Bronchial epithelial cell (primary cell): Measurements from ENCODE around the gene RABGEF1. TPM values are rescaled to one million over a fixed set of nuclear protein-coding genes. Genes with fewer than 3 reads are reported as not detected.

ENCODE experiments used
- DNase-seq: peaks from one replicate; pipeline ENCODE4 v3.0.0-alpha.2; 2010; ENCODE audit warnings: low read depth
- FAIRE-seq: peaks from 2 replicates; lab custom pipeline; 2011; peaks lifted over from hg19 to GRCh38; lab: Jason Lieb, UNC
- H3K27me3 ChIP-seq: 2 replicates; pipeline ENCODE4 v1.5.1; 2011; ENCODE audit warnings: low read length; ENCODE audit not compliant: control insufficient read depth, insufficient read depth
- H3K36me3 ChIP-seq: 2 replicates; pipeline ENCODE4 v1.5.1; 2011; ENCODE audit warnings: low read length; ENCODE audit not compliant: control insufficient read depth, insufficient read depth
- H3K4me3 ChIP-seq: 2 replicates; pipeline ENCODE4 v1.5.1; 2011; ENCODE audit warnings: mild to moderate bottlenecking, low read depth, low read length, control low read depth
- total RNA-seq: library from RNA; depleted of rRNA; stranded (reverse); fragments of >200 nt; gene quantifications from 2 replicates; pipeline ENCODE4 v1.2.1, GENCODE V29; 2014
- TF ChIP-seq, protein P1 (sequence below): IDR thresholded peaks from 2 replicates; pipeline ENCODE4 v1.5.1; 2011; ENCODE audit warnings: mild to moderate bottlenecking, moderate library complexity, low read length, control low read depth, inconsistent platforms; ENCODE audit not compliant: insufficient read depth, severe bottlenecking

Gene RABGEF1
- total RNA-seq, 1 donor from 2014 or later, result 35.3 TPM

DNA sequence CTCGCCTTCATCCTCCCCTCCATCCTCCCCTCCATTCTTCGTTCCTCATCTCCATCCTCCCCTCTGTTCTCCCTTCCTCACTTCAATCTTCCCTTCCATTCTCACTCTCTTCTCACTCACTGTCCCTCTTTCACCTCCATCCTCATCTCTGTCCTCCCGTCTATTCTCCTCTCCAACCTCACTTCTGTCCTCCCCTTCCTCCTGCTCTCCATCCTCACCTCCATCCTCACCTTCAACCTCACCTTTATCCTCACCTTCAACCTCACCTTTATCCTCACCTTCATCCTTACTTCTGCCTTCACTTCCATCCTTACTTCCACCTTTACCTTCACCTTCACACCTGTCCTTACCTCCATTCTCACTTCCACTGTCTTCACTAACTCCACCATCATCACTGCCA, 11.3 kb upstream of the RABGEF1 start:
- H3K27me3 ChIP-seq, result no peaks in the 10 kb centered on the region
- no peak for FAIRE-seq
- DNase-seq, result no peak
- H3K4me3 ChIP-seq, result no peak overlapping the region
- TF ChIP-seq, protein P1, sequence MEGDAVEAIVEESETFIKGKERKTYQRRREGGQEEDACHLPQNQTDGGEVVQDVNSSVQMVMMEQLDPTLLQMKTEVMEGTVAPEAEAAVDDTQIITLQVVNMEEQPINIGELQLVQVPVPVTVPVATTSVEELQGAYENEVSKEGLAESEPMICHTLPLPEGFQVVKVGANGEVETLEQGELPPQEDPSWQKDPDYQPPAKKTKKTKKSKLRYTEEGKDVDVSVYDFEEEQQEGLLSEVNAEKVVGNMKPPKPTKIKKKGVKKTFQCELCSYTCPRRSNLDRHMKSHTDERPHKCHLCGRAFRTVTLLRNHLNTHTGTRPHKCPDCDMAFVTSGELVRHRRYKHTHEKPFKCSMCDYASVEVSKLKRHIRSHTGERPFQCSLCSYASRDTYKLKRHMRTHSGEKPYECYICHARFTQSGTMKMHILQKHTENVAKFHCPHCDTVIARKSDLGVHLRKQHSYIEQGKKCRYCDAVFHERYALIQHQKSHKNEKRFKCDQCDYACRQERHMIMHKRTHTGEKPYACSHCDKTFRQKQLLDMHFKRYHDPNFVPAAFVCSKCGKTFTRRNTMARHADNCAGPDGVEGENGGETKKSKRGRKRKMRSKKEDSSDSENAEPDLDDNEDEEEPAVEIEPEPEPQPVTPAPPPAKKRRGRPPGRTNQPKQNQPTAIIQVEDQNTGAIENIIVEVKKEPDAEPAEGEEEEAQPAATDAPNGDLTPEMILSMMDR, result no peak
- H3K36me3 ChIP-seq, result peaks cover 5% of the 10 kb centered on the region

DNA sequence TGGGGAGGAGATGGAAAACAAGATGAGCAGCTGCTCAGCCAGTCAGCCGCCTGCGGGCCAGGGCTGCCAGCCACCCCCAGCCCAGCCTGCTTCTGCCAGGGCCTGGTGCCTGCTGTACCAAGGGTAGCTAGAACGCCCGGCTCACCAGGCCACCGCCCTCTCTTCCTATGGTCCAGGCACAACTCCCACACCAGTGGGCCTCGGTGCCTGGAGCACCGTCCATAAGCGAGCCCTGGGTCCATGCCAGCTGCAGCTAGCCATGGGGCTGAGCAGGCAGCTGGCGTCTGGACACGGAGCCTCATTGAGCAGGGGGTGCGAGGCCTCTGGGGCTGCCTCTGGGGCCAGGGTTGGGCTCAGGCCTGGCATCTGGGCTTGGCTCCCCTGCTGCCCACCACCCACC, 8.5 kb upstream of the RABGEF1 start:
- no peaks in the 10 kb centered on the region for H3K36me3 ChIP-seq

DNA sequence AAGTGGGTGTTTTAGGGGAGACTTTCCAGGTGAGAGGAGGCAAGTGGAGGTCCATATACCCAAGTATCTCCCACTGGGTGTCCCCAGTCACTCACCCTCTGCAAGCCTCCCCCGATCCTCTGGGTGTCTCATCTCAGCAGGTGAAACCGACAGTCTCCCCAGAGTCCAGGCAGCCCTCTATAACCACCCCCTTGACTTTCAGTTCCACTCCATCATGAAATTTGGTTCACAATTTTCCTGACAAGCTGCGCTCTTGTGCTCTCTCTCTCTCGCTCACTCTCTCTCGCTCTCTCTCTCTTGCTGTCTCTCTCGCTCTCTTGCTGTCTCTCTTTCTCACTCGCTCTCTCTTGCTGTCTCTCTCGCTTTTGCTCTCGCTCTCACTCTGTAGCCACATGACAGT, 8.1 kb upstream of the RABGEF1 start:
- no peak for FAIRE-seq
- no peak for DNase-seq

More for the DNA sequence above, 8.5 kb upstream of the RABGEF1 start:
- FAIRE-seq (no peak), DNase-seq (no peak)
- H3K4me3 ChIP-seq, result no peak overlapping the region
- no peaks in the 10 kb centered on the region for H3K27me3 ChIP-seq
- TF ChIP-seq, protein P1, result no peak

DNA sequence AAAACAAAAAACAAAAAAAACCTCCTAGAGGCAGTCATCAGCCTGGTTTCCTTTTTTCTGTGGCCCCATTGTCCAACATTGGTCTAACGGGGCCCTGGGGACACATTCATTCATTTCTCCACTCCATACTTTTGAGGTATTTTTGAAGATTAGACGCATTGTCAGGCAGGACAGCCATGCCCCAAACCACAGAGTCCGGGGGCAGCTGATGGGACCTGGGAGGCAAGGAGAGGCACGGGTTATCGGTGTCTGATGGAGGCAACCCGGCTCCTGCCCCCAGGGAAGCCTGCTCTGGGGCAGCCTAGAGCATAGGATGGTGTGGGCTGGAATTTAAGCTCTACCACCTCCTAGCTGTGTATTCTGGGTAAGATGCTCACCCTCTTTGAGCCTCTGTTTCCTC, 6.5 kb upstream of the RABGEF1 start:
- TF ChIP-seq, protein P1, result no peak
- no peak overlapping the region for H3K4me3 ChIP-seq
- no peaks in the 10 kb centered on the region for H3K36me3 ChIP-seq
- no peak for DNase-seq
- no peaks in the 10 kb centered on the region for H3K27me3 ChIP-seq
- FAIRE-seq, result no peak

More for the DNA sequence above, 8.1 kb upstream of the RABGEF1 start:
- TF ChIP-seq, protein P1, result no peak
- H3K36me3 ChIP-seq, result no peaks in the 10 kb centered on the region
- no peaks in the 10 kb centered on the region for H3K27me3 ChIP-seq
- no peak overlapping the region for H3K4me3 ChIP-seq

DNA sequence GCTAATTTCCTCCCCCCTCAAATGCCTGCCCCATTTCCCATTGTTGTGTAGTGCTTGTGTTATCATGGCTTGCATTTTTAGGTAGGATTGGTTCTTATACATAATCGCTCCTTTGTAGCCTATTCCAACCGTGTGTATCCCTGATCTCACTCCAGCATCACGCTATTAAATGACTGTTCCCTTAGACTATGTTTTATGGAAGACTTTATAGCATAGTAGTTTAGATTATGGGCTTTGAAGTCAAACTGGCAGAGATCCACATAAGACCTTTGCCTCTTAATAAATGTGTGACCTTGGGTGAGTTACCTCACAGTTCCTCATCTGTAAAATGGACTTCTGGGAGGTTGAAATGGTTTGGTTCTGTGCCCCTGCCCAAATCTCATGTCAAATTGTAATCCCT, 5.4 kb upstream of the RABGEF1 start:
- DNase-seq, result no peak
- TF ChIP-seq, protein P1, result no peak
- FAIRE-seq, result no peak
- no peaks in the 10 kb centered on the region for H3K27me3 ChIP-seq
- H3K36me3 ChIP-seq, result no peaks in the 10 kb centered on the region
- H3K4me3 ChIP-seq, result no peak overlapping the region

DNA sequence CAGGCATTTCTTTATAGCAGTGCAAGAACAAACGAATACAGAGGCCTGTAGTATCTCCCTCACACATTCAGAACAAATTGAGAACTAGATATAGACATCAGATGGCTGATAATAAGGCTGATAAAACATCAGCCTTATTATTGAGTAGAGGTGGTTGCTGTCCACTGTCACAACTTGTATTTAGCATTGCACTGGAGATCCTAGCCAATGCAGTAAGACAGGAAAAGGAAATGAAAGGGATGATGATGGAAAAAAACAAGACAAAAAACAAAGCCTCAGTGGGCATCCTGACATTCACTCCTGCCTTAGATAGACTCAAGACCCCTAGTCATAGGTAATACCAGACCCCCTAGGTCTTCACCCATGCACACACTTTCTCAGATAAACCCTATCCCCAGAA, 4.7 kb upstream of the RABGEF1 start:
- H3K36me3 ChIP-seq, result no peaks in the 10 kb centered on the region
- FAIRE-seq (no peak), DNase-seq (no peak)
- H3K27me3 ChIP-seq, result no peaks in the 10 kb centered on the region
- TF ChIP-seq, protein P1, result no peak
- H3K4me3 ChIP-seq, result no peak overlapping the region
